Panc1 (cell line): ENCODE measurements around the gene TNFRSF1B.

Experiments used
- TF ChIP-seq, protein P1 (sequence below), 2 experiments: IDR thresholded peaks; 2 replicates each; pipeline ENCODE4 v1.6.1; 2011 to 2012; ENCODE audit warnings: low read depth in 2 of 2, control low read depth in 1 of 2, low read length in 1 of 2, mild to moderate bottlenecking in 1 of 2, moderate library complexity in 1 of 2; ENCODE audit not compliant: insufficient read depth in 1 of 2
- TF ChIP-seq, protein P2 (sequence below): fragments of 450-650 bp; IDR thresholded peaks from 2 replicates; pipeline ENCODE4 v1.5.1; 2017; ENCODE audit warnings: mild to moderate bottlenecking

DNA sequence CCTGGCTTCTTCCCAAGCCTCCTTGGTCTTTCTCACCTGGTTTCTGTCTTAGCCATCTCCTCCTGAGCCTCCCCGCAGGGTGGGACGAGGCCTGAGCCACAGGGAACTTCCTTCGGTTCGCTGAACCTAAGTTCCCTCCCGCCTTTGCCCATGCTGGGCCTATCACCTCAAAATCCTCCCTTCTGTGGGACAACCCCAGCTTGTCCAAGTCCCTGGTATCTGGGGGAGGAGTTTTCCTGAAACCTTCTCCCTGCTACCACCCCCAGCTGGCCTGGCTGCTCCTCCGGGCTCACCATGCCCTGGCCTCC lies 35.4 kb downstream of the TNFRSF1B start:
- TF ChIP-seq, protein P1, sequence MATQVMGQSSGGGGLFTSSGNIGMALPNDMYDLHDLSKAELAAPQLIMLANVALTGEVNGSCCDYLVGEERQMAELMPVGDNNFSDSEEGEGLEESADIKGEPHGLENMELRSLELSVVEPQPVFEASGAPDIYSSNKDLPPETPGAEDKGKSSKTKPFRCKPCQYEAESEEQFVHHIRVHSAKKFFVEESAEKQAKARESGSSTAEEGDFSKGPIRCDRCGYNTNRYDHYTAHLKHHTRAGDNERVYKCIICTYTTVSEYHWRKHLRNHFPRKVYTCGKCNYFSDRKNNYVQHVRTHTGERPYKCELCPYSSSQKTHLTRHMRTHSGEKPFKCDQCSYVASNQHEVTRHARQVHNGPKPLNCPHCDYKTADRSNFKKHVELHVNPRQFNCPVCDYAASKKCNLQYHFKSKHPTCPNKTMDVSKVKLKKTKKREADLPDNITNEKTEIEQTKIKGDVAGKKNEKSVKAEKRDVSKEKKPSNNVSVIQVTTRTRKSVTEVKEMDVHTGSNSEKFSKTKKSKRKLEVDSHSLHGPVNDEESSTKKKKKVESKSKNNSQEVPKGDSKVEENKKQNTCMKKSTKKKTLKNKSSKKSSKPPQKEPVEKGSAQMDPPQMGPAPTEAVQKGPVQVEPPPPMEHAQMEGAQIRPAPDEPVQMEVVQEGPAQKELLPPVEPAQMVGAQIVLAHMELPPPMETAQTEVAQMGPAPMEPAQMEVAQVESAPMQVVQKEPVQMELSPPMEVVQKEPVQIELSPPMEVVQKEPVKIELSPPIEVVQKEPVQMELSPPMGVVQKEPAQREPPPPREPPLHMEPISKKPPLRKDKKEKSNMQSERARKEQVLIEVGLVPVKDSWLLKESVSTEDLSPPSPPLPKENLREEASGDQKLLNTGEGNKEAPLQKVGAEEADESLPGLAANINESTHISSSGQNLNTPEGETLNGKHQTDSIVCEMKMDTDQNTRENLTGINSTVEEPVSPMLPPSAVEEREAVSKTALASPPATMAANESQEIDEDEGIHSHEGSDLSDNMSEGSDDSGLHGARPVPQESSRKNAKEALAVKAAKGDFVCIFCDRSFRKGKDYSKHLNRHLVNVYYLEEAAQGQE (IDR thresholded peaks at IDR 0.05; ENCODE audit: insufficient read depth in 1 of 2, low read depth in 2 of 2, low read length in 1 of 2): no peak
- TF ChIP-seq, protein P2, sequence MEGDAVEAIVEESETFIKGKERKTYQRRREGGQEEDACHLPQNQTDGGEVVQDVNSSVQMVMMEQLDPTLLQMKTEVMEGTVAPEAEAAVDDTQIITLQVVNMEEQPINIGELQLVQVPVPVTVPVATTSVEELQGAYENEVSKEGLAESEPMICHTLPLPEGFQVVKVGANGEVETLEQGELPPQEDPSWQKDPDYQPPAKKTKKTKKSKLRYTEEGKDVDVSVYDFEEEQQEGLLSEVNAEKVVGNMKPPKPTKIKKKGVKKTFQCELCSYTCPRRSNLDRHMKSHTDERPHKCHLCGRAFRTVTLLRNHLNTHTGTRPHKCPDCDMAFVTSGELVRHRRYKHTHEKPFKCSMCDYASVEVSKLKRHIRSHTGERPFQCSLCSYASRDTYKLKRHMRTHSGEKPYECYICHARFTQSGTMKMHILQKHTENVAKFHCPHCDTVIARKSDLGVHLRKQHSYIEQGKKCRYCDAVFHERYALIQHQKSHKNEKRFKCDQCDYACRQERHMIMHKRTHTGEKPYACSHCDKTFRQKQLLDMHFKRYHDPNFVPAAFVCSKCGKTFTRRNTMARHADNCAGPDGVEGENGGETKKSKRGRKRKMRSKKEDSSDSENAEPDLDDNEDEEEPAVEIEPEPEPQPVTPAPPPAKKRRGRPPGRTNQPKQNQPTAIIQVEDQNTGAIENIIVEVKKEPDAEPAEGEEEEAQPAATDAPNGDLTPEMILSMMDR: no peak
